ENCODE results near the gene ZBED1. TPM values are rescaled to one million over a fixed set of nuclear protein-coding genes. Genes with fewer than 3 reads are reported as not detected.

Gene ZBED1
- total and polyA plus RNA-seq, 2 donors (not counting 3 experiments of a cell fraction or from before 2014, with no cell fraction given) = 24.6 to 46.5 TPM

GRCh38 chrX:2450681-2451080 is 50.1 kb downstream of the ZBED1 start:
- H3K27ac ChIP-seq (ENCODE audit: insufficient read depth, low read depth, low read length) = no peak overlapping the region
- H3K79me2 ChIP-seq (ENCODE audit: control insufficient read depth, insufficient read depth, low read length) = peaks cover 16% of the 10 kb centered on the region
- H3K4me2 ChIP-seq (ENCODE audit: insufficient read depth, low read length) = no peak overlapping the region
- FAIRE-seq (no peak), DNase-seq (ENCODE audit: low read depth, low spot score) (no peak)
- H3K9ac ChIP-seq (replicated peaks; ENCODE audit: extremely low read depth, insufficient read depth, low read length) = no peak overlapping the region
- no peak overlapping the region for H3K4me3 ChIP-seq (replicated peaks in 1 of 3; ENCODE audit: insufficient read depth in 1 of 3, low read depth in 1 of 3, low read length in 3 of 3)
- TF ChIP-seq POLR2A (IDR thresholded peaks at IDR 0.05; ENCODE audit: low read depth, low read length) = no peak
- no peak for TF ChIP-seq JUN (IDR thresholded peaks at IDR 0.05; ENCODE audit: borderline replicate concordance, insufficient read depth, insufficient read length, low read depth)
- no peak for TF ChIP-seq FOS (IDR thresholded peaks at IDR 0.05; ENCODE audit: borderline replicate concordance, insufficient read depth, low read length)
- no peak for TF ChIP-seq MAX (IDR thresholded peaks at IDR 0.05; ENCODE audit: insufficient read depth, insufficient read length)
- H3K36me3 ChIP-seq (ENCODE audit: control insufficient read depth in 2 of 2, extremely low read depth in 1 of 2, insufficient read depth in 2 of 2, low read length in 2 of 2) = no peaks in the 10 kb centered on the region
- H3K27me3 ChIP-seq (ENCODE audit: control insufficient read depth in 2 of 2, insufficient read depth in 2 of 2, low read length in 2 of 2) = no peaks in the 10 kb centered on the region
- dilution Hi-C loops (cut with MboI; ENCODE audit: extremely low pct_ligation_motif_present, low sequenced_read_pairs) (no loop called here), intact Hi-C loops (cut with micrococcal nuclease) (no loop called here)
- peaks cover 1% of the 10 kb centered on the region for H3K9me3 ChIP-seq (replicated peaks; ENCODE audit: control insufficient read depth, insufficient read depth, low read length)
- no peaks in the 10 kb centered on the region for H4K20me1 ChIP-seq (replicated peaks; ENCODE audit: control insufficient read depth, extremely low read depth, insufficient read depth, low read length)
- no peaks in the 10 kb centered on the region for H3K4me1 ChIP-seq (ENCODE audit: control insufficient read depth, extremely low read depth, insufficient read depth, low read length)
- ChIA-PET POLR2A (no interaction called here), CTCF (no interaction called here)
- no peaks in the 10 kb centered on the region for H3K9me1 ChIP-seq (replicated peaks; ENCODE audit: control insufficient read depth, extremely low read depth, insufficient read depth, low read length)
- BruUV-seq (replicated peaks) = no TSS peak
- no peak overlapping the region for H2AFZ ChIP-seq (ENCODE audit: low read depth, low read length)

- no peaks in the 10 kb centered on the region for H3K9me1 ChIP-seq (replicated peaks; ENCODE audit: control insufficient read depth, extremely low read depth, insufficient read depth, low read length)
- no peak overlapping the region for H3K4me2 ChIP-seq (ENCODE audit: insufficient read depth, low read length)
- no peaks in the 10 kb centered on the region for H3K4me1 ChIP-seq (ENCODE audit: control insufficient read depth, extremely low read depth, insufficient read depth, low read length)
- no peak overlapping the region for H2AFZ ChIP-seq (ENCODE audit: low read depth, low read length)
- no peaks in the 10 kb centered on the region for H3K27me3 ChIP-seq (ENCODE audit: control insufficient read depth in 2 of 2, insufficient read depth in 2 of 2, low read length in 2 of 2)
- no peak overlapping the region for H3K9ac ChIP-seq (replicated peaks; ENCODE audit: extremely low read depth, insufficient read depth, low read length)
- H4K20me1 ChIP-seq (replicated peaks; ENCODE audit: control insufficient read depth, extremely low read depth, insufficient read depth, low read length) = no peaks in the 10 kb centered on the region
- intact Hi-C loops (cut with micrococcal nuclease) = no loop called here
- TF ChIP-seq POLR2AphosphoS5 (IDR thresholded peaks at IDR 0.05; ENCODE audit: insufficient read depth, low read depth, low read length) (no peak), EZH2 (IDR thresholded peaks at IDR 0.05; ENCODE audit: borderline replicate concordance, low read depth, low read length, severe bottlenecking) (no peak), MYC (IDR thresholded peaks at IDR 0.05; ENCODE audit: low read depth, low read length) (no peak), POLR2A (IDR thresholded peaks at IDR 0.05; ENCODE audit: low read depth, low read length) (no peak), JUN (IDR thresholded peaks at IDR 0.05; ENCODE audit: borderline replicate concordance, insufficient read depth, insufficient read length, low read depth) (no peak), MAX (IDR thresholded peaks at IDR 0.05; ENCODE audit: insufficient read depth, insufficient read length) (no peak), CTCF (IDR thresholded peaks at IDR 0.05; ENCODE audit: extremely low read depth in 1 of 2, insufficient read depth in 1 of 2, low read depth in 1 of 2, low read length in 2 of 2) (no peak), GATA2 (IDR thresholded peaks at IDR 0.05; ENCODE audit: insufficient read depth, insufficient read length, low read depth, low read length) (no peak), FOS (IDR thresholded peaks at IDR 0.05; ENCODE audit: borderline replicate concordance, insufficient read depth, low read length) (no peak)
- no peak overlapping the region for H3K27ac ChIP-seq (ENCODE audit: insufficient read depth, low read depth, low read length)
- FAIRE-seq = no peak
- CTCF ChIA-PET = no interaction called here
- BruUV-seq (replicated peaks) = no TSS peak
- H3K79me2 ChIP-seq (ENCODE audit: control insufficient read depth, insufficient read depth, low read length) = peaks cover 16% of the 10 kb centered on the region
- no peaks in the 10 kb centered on the region for H3K36me3 ChIP-seq (ENCODE audit: control insufficient read depth in 2 of 2, extremely low read depth in 1 of 2, insufficient read depth in 2 of 2, low read length in 2 of 2)
- peaks cover 1% of the 10 kb centered on the region for H3K9me3 ChIP-seq (replicated peaks; ENCODE audit: control insufficient read depth, insufficient read depth, low read length)
- POLR2A ChIA-PET = no interaction called here
- no peak for DNase-seq (ENCODE audit: low read depth, low spot score)
- no peak overlapping the region for H3K4me3 ChIP-seq (replicated peaks in 1 of 3; ENCODE audit: insufficient read depth in 1 of 3, low read depth in 1 of 3, low read length in 3 of 3)
- dilution Hi-C loops (cut with MboI; ENCODE audit: extremely low pct_ligation_motif_present, low sequenced_read_pairs) = no loop called here
Measured at GRCh38 chrX:2449135-2449886, 51.5 kb downstream of the ZBED1 start.

All from endothelial cell of umbilical vein (primary cell).